Measurements from ENCODE around the gene AOPEP. TPM values are rescaled to one million over a fixed set of nuclear protein-coding genes. Genes with fewer than 3 reads are reported as not detected.
"Not testable (repeated sequence)": the region's sequence is repeated elsewhere in the genome, so short reads cannot be mapped to it uniquely, and the experiment has no call there.

The AOPEP gene
- total RNA-seq, 1 experiment from 2014 or later = 79.5 TPM

GRCh38 chr9:94870465-94870792 is 143.9 kb downstream of the AOPEP start:
- peak overlapping the region; percentile 42; the same call in 1 of the 2 replicates for H3K27ac ChIP-seq
- H3K4me1 ChIP-seq = peaks cover 64% of the 10 kb centered on the region
- DNase-seq = no peak

GRCh38 chr9:94870793-94871558 is 144.5 kb downstream of the AOPEP start:
- H3K9me3 ChIP-seq (replicated peaks) = no peaks in the 10 kb centered on the region
- H3K27ac ChIP-seq = peak overlapping the region; percentile 42
- H3K36me3 ChIP-seq = no peaks in the 10 kb centered on the region
- H3K27me3 ChIP-seq = no peaks in the 10 kb centered on the region
- H3K4me3 ChIP-seq = no peak overlapping the region
- DNase-seq = peak; percentile 45 to 66
- H3K4me1 ChIP-seq = peaks cover 62% of the 10 kb centered on the region

More at GRCh38 chr9:94870465-94870792, 143.9 kb downstream of the AOPEP start:
- Histone ChIP-seq H3K9me3 (replicated peaks) (no peaks in the 10 kb centered on the region), H3K36me3 (no peaks in the 10 kb centered on the region), H3K27me3 (no peaks in the 10 kb centered on the region), H3K4me3 (no peak overlapping the region)

- no peaks in the 10 kb centered on the region for H3K9me3 ChIP-seq (replicated peaks)
- no peak overlapping the region for H3K4me3 ChIP-seq
- no peak overlapping the region for H3K27ac ChIP-seq
- peaks cover 49% of the 10 kb centered on the region for H3K4me1 ChIP-seq
- DNase-seq = no peak
- H3K27me3 ChIP-seq = no peaks in the 10 kb centered on the region
- no peaks in the 10 kb centered on the region for H3K36me3 ChIP-seq
Measured at GRCh38 chr9:94872083-94872833, 145.8 kb downstream of the AOPEP start.

- H3K4me1 ChIP-seq = peaks cover 42% of the 10 kb centered on the region
- H3K9me3 ChIP-seq (replicated peaks) = 0 out of 2 replicates have a peak, but pooled peaks cover 4% of the 10 kb centered on the region
- DNase-seq = no peak
- H3K27ac ChIP-seq = no peak overlapping the region
- H3K27me3 ChIP-seq = no peaks in the 10 kb centered on the region
- no peak overlapping the region for H3K4me3 ChIP-seq
- no peaks in the 10 kb centered on the region for H3K36me3 ChIP-seq
Measured at GRCh38 chr9:94872891-94873511, 146.5 kb downstream of the AOPEP start.

GRCh38 chr9:94874316-94874715 is 147.8 kb downstream of the AOPEP start:
- DNase-seq = no peak
- Histone ChIP-seq H3K4me3 (no peak overlapping the region), H3K27ac (no peak overlapping the region), H3K27me3 (no peaks in the 10 kb centered on the region), H3K36me3 (no peaks in the 10 kb centered on the region), H3K9me3 (replicated peaks) (peaks cover 4% of the 10 kb centered on the region; the same call in 1 of the 2 replicates), H3K4me1 (peaks cover 41% of the 10 kb centered on the region)

- Histone ChIP-seq H3K27me3 (no peaks in the 10 kb centered on the region), H3K9me3 (replicated peaks) (peaks cover 4% of the 10 kb centered on the region; the same call in 1 of the 2 replicates), H3K27ac (no peak overlapping the region), H3K4me1 (peaks cover 39% of the 10 kb centered on the region), H3K36me3 (no peaks in the 10 kb centered on the region), H3K4me3 (no peak overlapping the region)
- DNase-seq = no peak
Measured at GRCh38 chr9:94875300-94876020, 149.0 kb downstream of the AOPEP start.

- not testable (repeated sequence) for H3K27me3 ChIP-seq; H3K4me3 ChIP-seq; H3K36me3 ChIP-seq; H3K9me3 ChIP-seq (replicated peaks)
- Histone ChIP-seq H3K4me1 (peaks cover 18% of the 10 kb centered on the region), H3K27ac (peak overlapping the region; percentile 24)
- DNase-seq = peak; percentile 30 to 33
Measured at GRCh38 chr9:94878804-94879203, 152.3 kb downstream of the AOPEP start.

GRCh38 chr9:94879230-94879629 is 152.7 kb downstream of the AOPEP start:
- no peak for DNase-seq
- peak overlapping the region; percentile 24 for H3K27ac ChIP-seq

GRCh38 chr9:94881023-94881422 is 154.5 kb downstream of the AOPEP start:
- Histone ChIP-seq H3K27ac (no peak overlapping the region), H3K4me3 (no peak overlapping the region), H3K4me1 (peaks cover 19% of the 10 kb centered on the region), H3K36me3 (no peaks in the 10 kb centered on the region), H3K27me3 (no peaks in the 10 kb centered on the region), H3K9me3 (replicated peaks) (peaks cover 4% of the 10 kb centered on the region; the same call in 1 of the 2 replicates)
- no peak for DNase-seq

More at GRCh38 chr9:94879230-94879629, 152.7 kb downstream of the AOPEP start:
- peaks cover 4% of the 10 kb centered on the region; the same call in 1 of the 2 replicates for H3K9me3 ChIP-seq (replicated peaks)
- H3K36me3 ChIP-seq = no peaks in the 10 kb centered on the region
- H3K27me3 ChIP-seq = no peaks in the 10 kb centered on the region
- no peak overlapping the region for H3K4me3 ChIP-seq
- H3K4me1 ChIP-seq = peaks cover 18% of the 10 kb centered on the region

- H3K4me3 ChIP-seq = no peak overlapping the region
- H3K27me3 ChIP-seq = no peaks in the 10 kb centered on the region
- no peak overlapping the region for H3K27ac ChIP-seq
- H3K9me3 ChIP-seq (replicated peaks) = peaks cover 4% of the 10 kb centered on the region; the same call in 1 of the 2 replicates
- peaks cover 19% of the 10 kb centered on the region for H3K4me1 ChIP-seq
- DNase-seq = no peak
- no peaks in the 10 kb centered on the region for H3K36me3 ChIP-seq
Measured at GRCh38 chr9:94881454-94881853, 155.0 kb downstream of the AOPEP start.

GRCh38 chr9:94881940-94882339 is 155.4 kb downstream of the AOPEP start:
- H3K9me3 ChIP-seq (replicated peaks) = peaks cover 4% of the 10 kb centered on the region; the same call in 1 of the 2 replicates
- no peaks in the 10 kb centered on the region for H3K27me3 ChIP-seq
- H3K27ac ChIP-seq = no peak overlapping the region
- DNase-seq = no peak
- peaks cover 19% of the 10 kb centered on the region for H3K4me1 ChIP-seq
- no peaks in the 10 kb centered on the region for H3K36me3 ChIP-seq
- no peak overlapping the region for H3K4me3 ChIP-seq

- H3K27me3 ChIP-seq = no peaks in the 10 kb centered on the region
- no peaks in the 10 kb centered on the region for H3K36me3 ChIP-seq
- H3K9me3 ChIP-seq (replicated peaks) = no peaks in the 10 kb centered on the region; the same call in 1 of the 2 replicates
- H3K27ac ChIP-seq = no peak overlapping the region
- no peak for DNase-seq
- no peak overlapping the region for H3K4me3 ChIP-seq
- peaks cover 19% of the 10 kb centered on the region for H3K4me1 ChIP-seq
Measured at GRCh38 chr9:94882966-94883641, 156.6 kb downstream of the AOPEP start.

- DNase-seq = no peak
- Histone ChIP-seq H3K4me1 (peaks cover 5% of the 10 kb centered on the region; the same call in 1 of the 2 replicates), H3K4me3 (no peak overlapping the region), H3K36me3 (no peaks in the 10 kb centered on the region), H3K27ac (no peak overlapping the region), H3K9me3 (replicated peaks) (peaks cover 11% of the 10 kb centered on the region; the same call in 1 of the 2 replicates), H3K27me3 (no peaks in the 10 kb centered on the region)
Measured at GRCh38 chr9:94885854-94886447, 159.5 kb downstream of the AOPEP start.

Data from SJCRH30 (cell line).